ENCODE results near the gene CACNA1A. TPM values are rescaled to one million over a fixed set of nuclear protein-coding genes. Genes with fewer than 3 reads are reported as not detected.
"Not testable (repeated sequence)": the region's sequence is repeated elsewhere in the genome, so short reads cannot be mapped to it uniquely, and the experiment has no call there.

Gene CACNA1A
- total RNA-seq, 1 donor = 0.21 TPM

- Histone ChIP-seq H3K4me1 (ENCODE audit: insufficient read depth, low read length) (peaks cover 62% of the 10 kb centered on the region), H3K4me3 (ENCODE audit: low read length) (no peak overlapping the region), H3K9me3 (ENCODE audit: low read depth, low read length) (no peaks in the 10 kb centered on the region), H3K27me3 (ENCODE audit: insufficient read depth, low read length) (no peaks in the 10 kb centered on the region)
Observed at GRCh38 chr19:13172346-13173138, 333.7 kb downstream of the CACNA1A start.

- peaks cover 76% of the 10 kb centered on the region for H3K4me1 ChIP-seq (ENCODE audit: insufficient read depth, low read length)
- no peaks in the 10 kb centered on the region for H3K27me3 ChIP-seq (ENCODE audit: insufficient read depth, low read length)
- H3K9me3 ChIP-seq (ENCODE audit: low read depth, low read length) = no peaks in the 10 kb centered on the region
- H3K4me3 ChIP-seq (ENCODE audit: low read length) = no peak overlapping the region
Observed at GRCh38 chr19:13171146-13171545, 335.1 kb downstream of the CACNA1A start.

- Histone ChIP-seq H3K9me3 (ENCODE audit: low read depth, low read length) (no peaks in the 10 kb centered on the region), H3K4me3 (ENCODE audit: low read length) (no peak overlapping the region), H3K4me1 (ENCODE audit: insufficient read depth, low read length) (peaks cover 90% of the 10 kb centered on the region), H3K27me3 (ENCODE audit: insufficient read depth, low read length) (no peaks in the 10 kb centered on the region)
Observed at GRCh38 chr19:13169769-13170168, 336.5 kb downstream of the CACNA1A start.

GRCh38 chr19:13166151-13166550, 340.1 kb downstream of the CACNA1A start:
- not testable (repeated sequence) for H3K9me3 ChIP-seq (ENCODE audit: low read depth, low read length); H3K4me3 ChIP-seq (ENCODE audit: low read length); H3K27me3 ChIP-seq (ENCODE audit: insufficient read depth, low read length)
- peaks cover 98% of the 10 kb centered on the region for H3K4me1 ChIP-seq (ENCODE audit: insufficient read depth, low read length)

- no peak overlapping the region for H3K4me3 ChIP-seq (ENCODE audit: low read length)
- H3K4me1 ChIP-seq (ENCODE audit: insufficient read depth, low read length) = peaks cover 98% of the 10 kb centered on the region
- no peaks in the 10 kb centered on the region for H3K9me3 ChIP-seq (ENCODE audit: low read depth, low read length)
- H3K27me3 ChIP-seq (ENCODE audit: insufficient read depth, low read length) = no peaks in the 10 kb centered on the region
Observed at GRCh38 chr19:13165162-13165997, 340.9 kb downstream of the CACNA1A start.

- peaks cover 95% of the 10 kb centered on the region for H3K4me1 ChIP-seq (ENCODE audit: insufficient read depth, low read length)
Observed at GRCh38 chr19:13164343-13165161, 341.7 kb downstream of the CACNA1A start.

GRCh38 chr19:13163609-13164342, 342.5 kb downstream of the CACNA1A start:
- Histone ChIP-seq H3K4me3 (ENCODE audit: low read length) (peak overlapping the region; percentile 50), H3K4me1 (ENCODE audit: insufficient read depth, low read length) (peaks cover 95% of the 10 kb centered on the region), H3K27me3 (ENCODE audit: insufficient read depth, low read length) (no peaks in the 10 kb centered on the region), H3K9me3 (ENCODE audit: low read depth, low read length) (no peaks in the 10 kb centered on the region)

More at GRCh38 chr19:13164343-13165161, 341.7 kb downstream of the CACNA1A start:
- Histone ChIP-seq H3K4me3 (ENCODE audit: low read length) (peak overlapping the region; percentile 14), H3K27me3 (ENCODE audit: insufficient read depth, low read length) (no peaks in the 10 kb centered on the region), H3K9me3 (ENCODE audit: low read depth, low read length) (no peaks in the 10 kb centered on the region)

- Histone ChIP-seq H3K27me3 (ENCODE audit: insufficient read depth, low read length) (no peaks in the 10 kb centered on the region), H3K9me3 (ENCODE audit: low read depth, low read length) (no peaks in the 10 kb centered on the region), H3K4me3 (ENCODE audit: low read length) (peak overlapping the region; percentile 50), H3K4me1 (ENCODE audit: insufficient read depth, low read length) (peaks cover 94% of the 10 kb centered on the region)
Observed at GRCh38 chr19:13162724-13163608, 343.3 kb downstream of the CACNA1A start.

- Histone ChIP-seq H3K4me3 (ENCODE audit: low read length) (no peak overlapping the region), H3K4me1 (ENCODE audit: insufficient read depth, low read length) (peaks cover 96% of the 10 kb centered on the region), H3K27me3 (ENCODE audit: insufficient read depth, low read length) (no peaks in the 10 kb centered on the region), H3K9me3 (ENCODE audit: low read depth, low read length) (no peaks in the 10 kb centered on the region)
Observed at GRCh38 chr19:13160557-13160956, 345.7 kb downstream of the CACNA1A start.

- Histone ChIP-seq H3K4me3 (ENCODE audit: low read length) (no peak overlapping the region), H3K4me1 (ENCODE audit: insufficient read depth, low read length) (peaks cover 87% of the 10 kb centered on the region), H3K27me3 (ENCODE audit: insufficient read depth, low read length) (no peaks in the 10 kb centered on the region), H3K9me3 (ENCODE audit: low read depth, low read length) (no peaks in the 10 kb centered on the region)
Observed at GRCh38 chr19:13159713-13160112, 346.6 kb downstream of the CACNA1A start.
